ENCODE measurements around the gene NLRP6.

NLRP6 gene

GRCh38 chr11:334264-334994, 56.2 kb downstream of the NLRP6 start:
- no peak for TF ChIP-seq CTCF (conservative IDR thresholded peaks at IDR 0.05; ENCODE audit: low read depth, low read length)
- H3K4me3 ChIP-seq (ENCODE audit: low read length), result no peak overlapping the region
- no peak for DNase-seq (ENCODE audit: low read depth)

All from retinal pigment epithelial cell (primary cell).